SK-N-MC (cell line): Measurements from ENCODE around the gene LONRF2.
"Not testable (repeated sequence)": the region's sequence is repeated elsewhere in the genome, so short reads cannot be mapped to it uniquely, and the experiment has no call there.

ENCODE experiments used
- DNase-seq: peaks from one replicate; pipeline ENCODE4 v3.0.0-alpha.2; 2011; ENCODE audit warnings: low read depth, low spot score
- H3K27ac ChIP-seq: fragments of 200-600 bp; sonication (generic); 2 replicates; pipeline ENCODE4 v1.5.1; 2016; ENCODE audit warnings: mixed run types
- H3K36me3 ChIP-seq: fragments of 200-600 bp; sonication (generic); 2 replicates; pipeline ENCODE4 v1.6.1; 2017; ENCODE audit warnings: antibody characterized with exemption, low read length, mixed read lengths; ENCODE audit not compliant: insufficient read depth
- H3K4me3 ChIP-seq: fragments of 200-600 bp; sonication (generic); 2 replicates; pipeline ENCODE4 v1.5.1; 2016
- H3K9ac ChIP-seq: fragments of 200-600 bp; sonication (generic); 2 replicates; pipeline ENCODE4 v1.8.0; 2017; ENCODE audit warnings: mixed run types, mixed read lengths; ENCODE audit not compliant: insufficient read length
- H3K9me3 ChIP-seq: fragments of 200-600 bp; sonication (generic); 2 replicates; pipeline ENCODE4 v1.6.1; 2017; ENCODE audit warnings: low read depth, mild to moderate bottlenecking, antibody characterized with exemption, low read length, moderate library complexity, mixed read lengths
- EZH2 ChIP-seq: fragments of 200-600 bp; sonication (generic); IDR thresholded peaks from one replicate; pipeline ENCODE4 v1.6.1; 2017; ENCODE audit warnings: antibody characterized with exemption
- FOXP2 ChIP-seq: optimal IDR thresholded peaks from 2 replicates; pipeline ENCODE3; 2011; ENCODE audit warnings: mild to moderate bottlenecking, moderate library complexity; ENCODE audit not compliant: insufficient read depth; ENCODE audit errors: extremely low read length, control extremely low read depth
- POLR2AphosphoS5 ChIP-seq: IDR thresholded peaks from 2 replicates; pipeline ENCODE4 v1.6.1; 2012; ENCODE audit warnings: mild to moderate bottlenecking, low read depth, low read length, borderline replicate concordance

LONRF2 gene

GRCh38 chr2:100256416-100256815, 65.9 kb downstream of the LONRF2 start:
- no peak for DNase-seq
- Histone ChIP-seq H3K36me3 (no peaks in the 10 kb centered on the region), H3K9me3 (no peaks in the 10 kb centered on the region), H3K27ac (no peak overlapping the region), H3K4me3 (no peak overlapping the region), H3K9ac (no peak overlapping the region)
- TF ChIP-seq POLR2AphosphoS5 (no peak), EZH2 (no peak), FOXP2 (no peak)

DNA sequence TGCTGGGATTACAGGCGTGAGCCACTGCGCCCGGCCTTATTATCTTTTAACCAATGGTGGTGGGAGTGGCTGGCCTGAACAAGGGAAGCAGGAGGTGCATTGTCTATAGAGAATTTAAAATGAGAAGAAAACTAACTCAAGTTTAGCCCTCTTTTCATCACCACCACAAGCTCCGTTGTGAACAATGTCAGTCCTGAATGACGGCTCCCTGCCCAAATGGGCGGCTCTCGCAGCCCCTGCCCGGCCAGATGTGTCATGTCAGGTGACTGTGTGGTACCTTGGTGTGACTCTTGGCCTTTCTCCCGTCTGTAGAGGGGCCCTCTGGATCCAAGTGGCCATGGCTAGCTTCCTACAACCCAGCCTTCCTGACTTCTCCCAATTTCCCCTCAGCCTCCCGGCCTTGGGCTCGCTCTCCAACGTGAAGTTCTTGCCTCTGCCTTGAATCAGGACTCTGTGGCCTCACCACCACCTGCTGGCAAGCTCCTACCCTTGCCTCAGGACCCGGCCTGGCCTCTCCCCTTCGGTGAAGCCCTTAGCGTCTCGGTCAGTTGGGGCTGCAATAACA, 67.6 kb downstream of the LONRF2 start:
- TF ChIP-seq EZH2 = no peak
- no peak for TF ChIP-seq POLR2AphosphoS5
- TF ChIP-seq FOXP2 = no peak
- H3K4me3 ChIP-seq = no peak overlapping the region
- no peak overlapping the region for H3K9ac ChIP-seq
- H3K27ac ChIP-seq = no peak overlapping the region
- no peaks in the 10 kb centered on the region for H3K9me3 ChIP-seq
- DNase-seq = no peak
- no peaks in the 10 kb centered on the region for H3K36me3 ChIP-seq

GRCh38 chr2:100253786-100254185, 68.5 kb downstream of the LONRF2 start:
- no peak overlapping the region for H3K27ac ChIP-seq
- no peaks in the 10 kb centered on the region for H3K9me3 ChIP-seq
- H3K4me3 ChIP-seq = no peak overlapping the region
- TF ChIP-seq EZH2 = no peak
- no peak for TF ChIP-seq POLR2AphosphoS5
- TF ChIP-seq FOXP2 = no peak
- H3K9ac ChIP-seq = no peak overlapping the region
- no peak for DNase-seq
- H3K36me3 ChIP-seq = no peaks in the 10 kb centered on the region

DNA sequence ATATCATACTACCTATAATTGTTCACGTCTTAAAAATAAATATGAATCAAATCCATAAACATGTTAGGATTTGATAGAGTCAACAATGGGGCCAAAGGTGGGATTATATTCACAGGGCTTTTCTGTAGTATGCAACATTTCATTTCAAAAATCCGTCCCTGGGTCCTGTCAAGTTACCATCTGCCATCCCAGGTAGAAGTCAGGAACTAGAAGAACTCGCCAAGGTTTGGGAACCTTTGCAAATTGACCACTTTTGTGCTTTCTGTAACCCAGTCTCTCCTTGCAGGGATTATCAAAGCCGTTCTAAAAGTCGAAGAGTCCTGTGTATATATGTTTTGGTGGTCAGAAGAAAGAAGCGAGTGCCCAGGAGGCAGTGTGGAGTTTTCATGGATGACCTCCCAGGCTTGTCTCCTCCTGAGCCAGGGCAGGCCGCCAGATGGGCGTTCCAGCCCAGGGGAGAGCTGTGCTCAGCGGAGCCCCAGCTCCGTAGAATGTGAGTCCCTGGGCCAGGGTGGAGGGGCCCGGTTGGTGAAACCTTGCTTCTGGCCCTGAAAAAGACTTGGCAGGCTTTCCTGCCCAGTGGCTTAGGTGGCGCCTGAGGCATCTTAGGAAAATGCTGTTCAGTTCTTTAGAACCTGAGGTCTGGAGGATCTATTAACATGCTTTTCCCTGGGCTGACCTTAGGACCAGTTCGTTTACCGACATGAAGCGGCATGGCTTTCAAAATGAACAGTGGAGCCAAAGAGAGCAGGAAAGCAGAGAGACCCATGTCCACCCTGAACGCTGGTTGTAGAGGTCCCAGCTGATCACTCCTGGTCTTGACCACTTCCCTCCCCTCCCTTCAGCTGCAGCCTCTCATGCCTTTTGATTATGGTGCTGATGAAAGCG, 69.2 kb downstream of the LONRF2 start:
- no peak for DNase-seq
- Histone ChIP-seq H3K4me3 (no peak overlapping the region), H3K27ac (no peak overlapping the region), H3K9me3 (no peaks in the 10 kb centered on the region), H3K36me3 (no peaks in the 10 kb centered on the region), H3K9ac (no peak overlapping the region)
- TF ChIP-seq FOXP2 (no peak), POLR2AphosphoS5 (no peak), EZH2 (no peak)

DNA sequence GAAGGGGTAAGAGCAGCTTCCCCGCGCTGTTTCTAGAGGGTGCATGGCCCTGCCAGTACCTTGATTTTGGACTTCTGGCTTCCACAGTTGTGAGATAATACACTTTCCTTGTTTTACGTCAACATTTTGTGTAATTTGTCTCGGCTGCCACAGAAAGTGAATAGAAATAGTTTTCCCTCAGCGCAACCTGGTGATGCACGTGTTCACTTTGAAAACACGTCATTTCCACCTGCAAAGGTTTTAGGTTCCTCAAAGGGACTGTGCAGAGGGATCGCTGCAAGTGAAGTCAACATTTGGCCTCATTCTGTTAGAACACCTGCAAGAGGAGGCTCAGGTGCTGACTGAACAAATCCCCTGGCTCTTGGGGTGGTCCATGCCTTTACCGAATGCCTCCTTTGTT, 71.7 kb downstream of the LONRF2 start:
- Histone ChIP-seq H3K9me3 (no peaks in the 10 kb centered on the region), H3K4me3 (no peak overlapping the region), H3K9ac (no peak overlapping the region), H3K27ac (no peak overlapping the region), H3K36me3 (no peaks in the 10 kb centered on the region)
- TF ChIP-seq FOXP2 (no peak), POLR2AphosphoS5 (no peak), EZH2 (no peak)
- no peak for DNase-seq

- Histone ChIP-seq H3K36me3 (no peaks in the 10 kb centered on the region), H3K9ac (no peak overlapping the region), H3K27ac (no peak overlapping the region), H3K4me3 (no peak overlapping the region), H3K9me3 (no peaks in the 10 kb centered on the region)
- no peak for DNase-seq
- no peak for TF ChIP-seq POLR2AphosphoS5
- TF ChIP-seq FOXP2 = no peak
- TF ChIP-seq EZH2 = no peak
These were observed 73.3 kb downstream of the LONRF2 start for GRCh38 chr2:100248971-100249370.

GRCh38 chr2:100248556-100248955, 73.7 kb downstream of the LONRF2 start:
- H3K36me3 ChIP-seq, H3K27ac ChIP-seq, DNase-seq, H3K4me3 ChIP-seq, H3K9ac ChIP-seq, H3K9me3 ChIP-seq: not testable (repeated sequence)

DNA sequence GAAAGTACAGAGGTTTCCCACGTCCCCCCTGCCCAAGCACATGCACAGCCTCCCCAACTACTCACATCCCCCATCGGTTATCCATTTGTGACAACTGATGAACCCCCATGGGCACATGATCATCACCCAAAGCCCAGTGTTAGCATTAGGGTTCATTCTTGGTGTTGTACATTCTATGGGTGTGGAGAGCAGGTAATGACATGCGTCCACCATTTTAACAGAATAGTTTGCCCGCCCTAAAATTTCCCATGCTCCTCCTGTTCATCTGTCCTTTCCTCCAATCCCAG, 74.3 kb downstream of the LONRF2 start:
- no peak for TF ChIP-seq EZH2
- no peak for TF ChIP-seq FOXP2
- no peak for TF ChIP-seq POLR2AphosphoS5
- Histone ChIP-seq H3K9me3 (no peaks in the 10 kb centered on the region), H3K9ac (no peak overlapping the region), H3K27ac (no peak overlapping the region), H3K36me3 (no peaks in the 10 kb centered on the region), H3K4me3 (no peak overlapping the region)
- DNase-seq = no peak

DNA sequence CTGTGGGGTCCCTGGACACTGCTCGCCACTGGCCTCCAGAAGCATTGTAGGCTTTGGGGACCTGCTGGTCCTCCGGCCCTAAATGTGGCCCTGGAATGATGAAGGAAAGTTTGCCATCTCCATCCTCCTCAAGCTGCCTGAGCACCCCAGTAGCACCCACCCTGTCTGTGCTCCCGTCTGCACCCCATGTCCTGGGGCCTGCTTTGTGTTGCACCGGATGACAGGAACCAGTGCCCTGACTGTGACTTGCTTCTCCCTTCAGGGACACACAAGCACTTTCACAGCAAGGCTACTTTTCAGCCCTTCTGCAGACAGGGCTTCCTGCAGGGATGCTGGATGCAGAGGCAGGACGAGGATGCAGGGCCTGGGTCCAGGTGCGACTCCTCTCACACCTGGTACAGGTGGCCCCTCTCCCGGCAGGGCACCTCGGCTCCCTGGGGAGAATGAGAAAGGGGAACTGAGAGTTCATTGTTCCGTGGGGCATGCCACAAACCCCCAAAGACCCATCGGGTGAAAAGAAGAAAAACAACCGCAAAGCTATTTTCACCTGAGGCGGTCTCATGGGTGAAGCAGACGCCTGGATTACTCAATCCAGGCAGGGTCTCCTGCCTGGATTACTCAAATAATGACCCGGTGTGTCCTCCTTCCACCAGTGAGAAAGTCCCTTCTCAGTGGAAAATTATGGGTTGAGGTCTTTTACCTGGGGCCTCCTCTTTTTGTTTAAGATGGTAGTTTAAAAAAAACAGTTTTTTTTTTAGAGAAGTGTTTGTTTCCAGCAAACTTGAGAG, 74.9 kb downstream of the LONRF2 start:
- no peak overlapping the region for H3K27ac ChIP-seq
- no peaks in the 10 kb centered on the region for H3K36me3 ChIP-seq
- H3K9me3 ChIP-seq = no peaks in the 10 kb centered on the region
- no peak for TF ChIP-seq FOXP2
- DNase-seq = no peak
- H3K4me3 ChIP-seq = no peak overlapping the region
- no peak overlapping the region for H3K9ac ChIP-seq
